Testis (tissue), 2 donors: Measurements from ENCODE around the gene RAPGEF4.

Source experiments
- CTCF ChIP-seq, 3 experiments: fragments of 450-650 bp in 2 of 3; fragments of 200-600 bp in 1 of 3; sonication (generic) in 1 of 3; IDR thresholded peaks; one replicate each; pipeline ENCODE4 v1.5.1; 2016 to 2019; ENCODE audit warnings: antibody characterized with exemption in 3 of 3, mild to moderate bottlenecking in 2 of 3, moderate library complexity in 1 of 3
- POLR2A ChIP-seq: fragments of 450-650 bp; IDR thresholded peaks from one replicate; pipeline ENCODE4 v1.6.1; 2017; ENCODE audit warnings: antibody characterized with exemption, mild to moderate bottlenecking, moderate library complexity

- no peak for TF ChIP-seq POLR2A
- TF ChIP-seq CTCF (IDR thresholded peaks at IDR 0.05): no peak
Observed at GRCh38 chr2:173001664-173002604, 266.3 kb downstream of the RAPGEF4 start.
